ENCODE data around the gene GRAP2. TPM values are rescaled to one million over a fixed set of nuclear protein-coding genes. Genes with fewer than 3 reads are reported as not detected.

Gene GRAP2
- total and polyA plus RNA-seq, 4 donors: 1.9 to 6.9 (median 4.2) TPM

- Histone ChIP-seq H3K4me3 (no peak overlapping the region), H3K27me3 (ENCODE audit: control insufficient read depth in 3 of 3, insufficient read depth in 3 of 3, low read length in 2 of 3) (peaks cover 0 to 19% (median 10%) of the 10 kb centered on the region in 3 donors), H3K36me3 (ENCODE audit: control insufficient read depth in 4 of 4, insufficient read depth in 4 of 4, low read length in 4 of 4) (no peaks in the 10 kb centered on the region), H3K9me3 (ENCODE audit: control insufficient read depth in 4 of 4, insufficient read depth in 3 of 4, low read length in 3 of 4) (no peaks in the 10 kb centered on the region), H3K9ac (ENCODE audit: insufficient read depth in 1 of 2, low read length in 2 of 2) (no peak overlapping the region), H3K4me1 (ENCODE audit: control insufficient read depth in 5 of 5, insufficient read depth in 5 of 5, low read length in 5 of 5) (peaks cover 0 to 7% (median 2%) of the 10 kb centered on the region in 5 donors), H3K27ac (ENCODE audit: low read depth in 1 of 2, low read length in 1 of 2) (no peak overlapping the region)
- DNase-seq (no peak), ATAC-seq (ENCODE audit: insufficient read depth, low FRiP score) (no peak)
- TF ChIP-seq CTCF (IDR thresholded peaks at IDR 0.05; ENCODE audit: control extremely low read depth, extremely low read depth): no peak
- 77 to 91% methylated on average over 16 of the region's 16 CpGs for WGBS, 2 donors
Measured at GRCh38 chr22:39999144-39999757, 98.4 kb downstream of the GRAP2 start.

GRCh38 chr22:40000171-40000570, 99.3 kb downstream of the GRAP2 start:
- Histone ChIP-seq H3K9me3 (ENCODE audit: control insufficient read depth in 4 of 4, insufficient read depth in 3 of 4, low read length in 3 of 4) (no peaks in the 10 kb centered on the region), H3K36me3 (ENCODE audit: control insufficient read depth in 4 of 4, insufficient read depth in 4 of 4, low read length in 4 of 4) (no peaks in the 10 kb centered on the region), H3K9ac (ENCODE audit: insufficient read depth in 1 of 2, low read length in 2 of 2) (no peak overlapping the region), H3K27me3 (ENCODE audit: control insufficient read depth in 3 of 3, insufficient read depth in 3 of 3, low read length in 2 of 3) (peaks cover 0 to 17% (median 8%) of the 10 kb centered on the region in 3 donors), H3K4me3 (no peak overlapping the region), H3K27ac (ENCODE audit: low read depth in 1 of 2, low read length in 1 of 2) (no peak overlapping the region), H3K4me1 (ENCODE audit: control insufficient read depth in 5 of 5, insufficient read depth in 5 of 5, low read length in 5 of 5) (peaks cover 0 to 7% (median 2%) of the 10 kb centered on the region in 5 donors)
- DNase-seq (no peak), ATAC-seq (ENCODE audit: insufficient read depth, low FRiP score) (no peak)
- 89 to 95% methylated on average over 5 of the region's 5 CpGs for WGBS, 2 donors
- TF ChIP-seq CTCF (IDR thresholded peaks at IDR 0.05; ENCODE audit: control extremely low read depth, extremely low read depth): no peak

- H3K4me1 ChIP-seq (ENCODE audit: control insufficient read depth in 5 of 5, insufficient read depth in 5 of 5, low read length in 5 of 5): peaks cover 0 to 7% (median 0%) of the 10 kb centered on the region in 5 donors
- TF ChIP-seq CTCF (IDR thresholded peaks at IDR 0.05; ENCODE audit: control extremely low read depth, extremely low read depth): no peak
- H3K4me3 ChIP-seq: no peak overlapping the region
- no peak overlapping the region for H3K9ac ChIP-seq (ENCODE audit: insufficient read depth in 1 of 2, low read length in 2 of 2)
- no peaks in the 10 kb centered on the region for H3K9me3 ChIP-seq (ENCODE audit: control insufficient read depth in 4 of 4, insufficient read depth in 3 of 4, low read length in 3 of 4)
- no peak for DNase-seq
- no peaks in the 10 kb centered on the region for H3K36me3 ChIP-seq (ENCODE audit: control insufficient read depth in 4 of 4, insufficient read depth in 4 of 4, low read length in 4 of 4)
- WGBS, 2 donors: 84 to 87% methylated on average over 4 of the region's 4 CpGs
- H3K27me3 ChIP-seq (ENCODE audit: control insufficient read depth in 3 of 3, insufficient read depth in 3 of 3, low read length in 2 of 3): peaks cover 0 to 8% (median 5%) of the 10 kb centered on the region in 3 donors
- no peak overlapping the region for H3K27ac ChIP-seq (ENCODE audit: low read depth in 1 of 2, low read length in 1 of 2)
- ATAC-seq (ENCODE audit: insufficient read depth, low FRiP score): no peak
Measured at GRCh38 chr22:40001106-40001505, 100.2 kb downstream of the GRAP2 start.

Data from lung (tissue), 12 donors.